ENCODE measurements around the gene DENND6B. TPM values are rescaled to one million over a fixed set of nuclear protein-coding genes. Genes with fewer than 3 reads are reported as not detected.

The DENND6B gene
- total and polyA plus RNA-seq, 2 of the 13 experiments (the other 11 are each of a cell fraction or from before 2014, with no cell fraction given) = 0.95 to 3.8 TPM

GRCh38 chr22:50296658-50297490, 29.9 kb downstream of the DENND6B start (continued):
- TF ChIP-seq MIER2 (CRISPR knock-in tag; IDR thresholded peaks at IDR 0.05) (no peak), ZNF558 (CRISPR knock-in tag; IDR thresholded peaks at IDR 0.05; ENCODE audit: borderline replicate concordance) (no peak), ZNF383 (CRISPR knock-in tag; IDR thresholded peaks at IDR 0.05; ENCODE audit: borderline replicate concordance) (0 out of 2 replicates have a peak, but pooled peaks have one; percentile 78), ZNF24 (IDR thresholded peaks at IDR 0.05) (no peak), ZNF367 (CRISPR knock-in tag; IDR thresholded peaks at IDR 0.05; ENCODE audit: borderline replicate concordance) (no peak), TRAFD1 (CRISPR knock-in tag; IDR thresholded peaks at IDR 0.05; ENCODE audit: borderline replicate concordance) (no peak), ZNF414 (CRISPR knock-in tag; IDR thresholded peaks at IDR 0.05) (0 out of 2 replicates have a peak, but pooled peaks have one; percentile 58), ZNF431 (CRISPR knock-in tag; IDR thresholded peaks at IDR 0.05; ENCODE audit: borderline replicate concordance, low read depth) (no peak), KLF12 (CRISPR knock-in tag; IDR thresholded peaks at IDR 0.05; ENCODE audit: borderline replicate concordance) (no peak), RNF2 (conservative IDR thresholded peaks at IDR 0.05; ENCODE audit: low read depth) (no peak), ZNF552 (CRISPR knock-in tag; IDR thresholded peaks at IDR 0.05; ENCODE audit: borderline replicate concordance) (0 out of 2 replicates have a peak, but pooled peaks have one; percentile 29), ZKSCAN5 (CRISPR knock-in tag; IDR thresholded peaks at IDR 0.05) (no peak), RARG (CRISPR knock-in tag; IDR thresholded peaks at IDR 0.05; ENCODE audit: low read depth) (no peak)

Data from HepG2 (cell line).